ENCODE measurements around the gene NENF. TPM values are rescaled to one million over a fixed set of nuclear protein-coding genes. Genes with fewer than 3 reads are reported as not detected.

Gene NENF
- 27.0 TPM for polyA plus RNA-seq (2013, experiment 1 of 2)
- 26.9 TPM for polyA plus RNA-seq (2013, experiment 2 of 2)

DNA sequence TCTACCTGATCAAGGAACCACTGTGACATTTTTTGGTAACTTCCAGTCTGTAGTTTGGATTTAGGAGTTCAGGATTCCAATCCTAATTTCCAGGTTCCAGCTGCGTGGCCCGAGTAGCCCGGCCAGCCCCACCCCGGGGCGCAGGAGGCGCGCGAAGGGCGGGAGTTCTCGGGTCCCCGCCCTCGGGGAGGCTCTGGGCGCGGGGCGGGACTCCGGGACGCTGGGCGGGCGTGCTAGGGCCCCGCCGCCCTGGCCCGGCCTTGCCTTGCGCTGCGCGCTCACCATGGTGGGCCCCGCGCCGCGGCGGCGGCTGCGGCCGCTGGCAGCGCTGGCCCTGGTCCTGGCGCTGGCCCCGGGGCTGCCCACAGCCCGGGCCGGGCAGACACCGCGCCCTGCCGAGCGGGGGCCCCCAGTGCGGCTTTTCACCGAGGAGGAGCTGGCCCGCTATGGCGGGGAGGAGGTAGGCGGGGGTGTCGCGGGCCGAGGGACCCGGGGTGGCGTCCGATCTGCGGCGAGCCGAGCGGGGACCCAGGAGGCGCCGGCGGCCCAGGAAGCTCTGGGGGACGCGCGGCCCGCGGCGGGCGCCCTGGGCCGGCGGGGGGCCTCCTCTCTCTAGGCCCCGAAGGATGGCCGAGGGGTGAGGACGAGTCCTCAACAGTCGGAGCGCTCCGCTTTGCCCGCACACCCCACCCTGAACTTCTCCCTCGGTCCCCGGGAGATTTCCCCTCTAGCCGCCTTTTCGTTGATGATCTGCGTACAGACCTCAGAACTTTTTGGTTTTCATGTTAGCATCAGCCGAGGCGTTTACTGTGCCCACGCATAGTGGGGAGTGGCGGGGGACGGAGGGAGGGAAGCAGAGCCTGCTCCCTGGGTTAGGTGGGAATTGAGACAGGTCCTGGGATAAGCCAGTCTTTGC, at the start of gene NENF:
Gene NENF, plus strand, starts transcription at position 260 of the 916 bp plus-strand sequence. Its CDS starts 24 bp downstream, at position 284.
- Histone ChIP-seq H3K36me3 (replicated peaks in 1 of 2; ENCODE audit: control insufficient read depth in 2 of 2, insufficient read depth in 2 of 2, low read length in 2 of 2) (no peaks in the 10 kb centered on the region), H3K14ac (ENCODE audit: low read length) (no peak within 1 kb of the TSS), H2BK12ac (ENCODE audit: low read length) (no peak within 1 kb of the TSS), H3K23ac (ENCODE audit: low read depth, low read length, poor library complexity) (peak within 1 kb of the TSS; percentile 9), H4K8ac (ENCODE audit: low read depth, low read length) (no peak within 1 kb of the TSS), H3K4ac (ENCODE audit: low read length) (no peak within 1 kb of the TSS), H2BK5ac (ENCODE audit: low read length) (no peak within 1 kb of the TSS), H2BK15ac (ENCODE audit: low read length) (no peak within 1 kb of the TSS), H3K4me2 (ENCODE audit: insufficient read depth, low read length, poor library complexity, severe bottlenecking) (peak within 1 kb of the TSS; percentile 85), H3K18ac (ENCODE audit: low read length) (peak within 1 kb of the TSS; percentile 15), H3K79me1 (ENCODE audit: low read depth, low read length) (no peaks in the 10 kb centered on the region), H3K9ac (ENCODE audit: low read depth, low read length, poor library complexity) (peak within 1 kb of the TSS; percentile 63), H4K91ac (ENCODE audit: low read depth, low read length, poor library complexity) (no peak within 1 kb of the TSS), H2AK5ac (ENCODE audit: low read depth, low read length) (no peak within 1 kb of the TSS), H3K27ac (replicated peaks; ENCODE audit: low read length) (no peak within 1 kb of the TSS), H3K4me3 (ENCODE audit: low read length in 2 of 2) (peak within 1 kb of the TSS; percentile 62 to 85), H3K4me1 (ENCODE audit: control insufficient read depth in 2 of 2, insufficient read depth in 1 of 2, low read depth in 1 of 2, low read length in 2 of 2) (peaks cover 0 to 12% of the 10 kb centered on the region in 2 donors), H2BK120ac (ENCODE audit: low read depth, low read length) (no peak within 1 kb of the TSS), H3K27me3 (ENCODE audit: control insufficient read depth in 3 of 3, insufficient read depth in 3 of 3, low read depth in 1 of 3, low read length in 3 of 3) (peaks cover 0 to 21% (median 3%) of the 10 kb centered on the region in 3 experiments), H3K9me3 (replicated peaks in 1 of 2; ENCODE audit: control insufficient read depth in 2 of 2, insufficient read depth in 1 of 2, low read depth in 1 of 2, low read length in 2 of 2) (no peaks in the 10 kb centered on the region), H2AFZ (ENCODE audit: low read length) (peak within 1 kb of the TSS; percentile 96)
- DNase-seq (ENCODE audit: low spot score) = peak; percentile 64
- no CpG with 5 or more reads among the region's 86 CpGs for WGBS, 2 donors (ENCODE audit: extremely low coverage in 2 of 2, insufficient read length in 2 of 2, insufficient replicate concordance in 1 of 2)

DNA sequence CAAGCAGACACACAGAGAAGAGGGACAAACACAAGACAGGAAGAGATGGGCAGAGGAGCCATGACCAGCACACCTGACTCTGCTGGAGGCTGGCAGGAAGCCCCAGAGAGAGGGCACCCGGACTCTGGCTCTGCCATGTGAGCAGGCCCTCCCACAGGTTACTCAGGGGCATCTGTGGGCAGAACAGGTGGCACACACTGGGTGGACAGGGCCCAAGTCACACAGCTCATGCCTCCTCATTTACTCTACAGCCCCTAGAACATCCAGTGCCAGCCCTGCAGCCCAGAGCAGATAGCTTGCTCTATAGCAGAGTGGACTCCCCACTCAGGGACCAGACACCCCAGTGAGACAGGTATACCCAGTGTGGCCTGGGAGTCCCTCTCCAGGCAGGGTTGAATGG, 46.7 kb upstream of the NENF start:
- Histone ChIP-seq H2BK12ac (ENCODE audit: low read length) (no peak overlapping the region), H3K36me3 (replicated peaks in 1 of 2; ENCODE audit: control insufficient read depth in 2 of 2, insufficient read depth in 2 of 2, low read length in 2 of 2) (peaks cover 21 to 71% of the 10 kb centered on the region in 2 donors)

DNA sequence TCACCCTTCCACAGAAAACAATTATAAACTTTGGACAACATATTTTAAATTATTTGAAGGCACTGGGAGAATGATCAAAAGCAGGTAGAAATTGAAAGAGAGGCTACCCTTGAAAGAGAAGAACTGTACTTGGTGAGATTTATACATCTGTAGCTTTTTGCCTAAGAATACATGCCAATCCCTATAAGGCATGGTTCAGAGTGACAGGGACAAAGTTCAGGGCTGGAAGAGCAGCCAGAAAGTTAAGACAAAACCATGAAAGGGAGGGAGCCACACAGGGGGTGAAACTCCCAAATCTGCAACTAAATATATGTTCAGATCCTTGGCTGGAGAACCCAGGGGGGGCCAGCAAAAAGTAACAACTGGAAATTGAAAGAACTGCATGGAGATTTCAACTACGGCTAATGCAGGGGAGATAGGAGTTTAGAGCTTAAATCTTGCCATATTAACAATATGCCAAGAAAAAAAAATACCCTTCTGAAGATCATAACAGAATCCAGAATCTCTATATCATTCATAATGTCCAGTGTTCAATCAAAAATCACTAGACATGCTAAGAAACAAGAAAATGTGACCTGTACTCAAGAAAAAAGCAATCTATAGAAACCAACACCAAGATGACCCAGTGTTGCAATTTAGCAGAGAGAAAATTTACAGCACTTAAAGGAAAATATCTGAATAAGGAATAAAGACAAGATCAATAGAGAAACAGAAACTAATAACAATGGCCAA, 43.6 kb upstream of the NENF start:
- WGBS, 2 donors (ENCODE audit: extremely low coverage in 2 of 2, insufficient read length in 2 of 2, insufficient replicate concordance in 1 of 2) = no CpG with 5 or more reads among the region's 1 CpG
- Histone ChIP-seq H2BK120ac (ENCODE audit: low read depth, low read length) (no peak overlapping the region), H3K14ac (ENCODE audit: low read length) (no peak overlapping the region), H3K79me1 (ENCODE audit: low read depth, low read length) (peaks cover 3% of the 10 kb centered on the region), H4K8ac (ENCODE audit: low read depth, low read length) (no peak overlapping the region), H3K9ac (ENCODE audit: low read depth, low read length, poor library complexity) (no peak overlapping the region), H3K9me3 (replicated peaks in 1 of 2; ENCODE audit: control insufficient read depth in 2 of 2, insufficient read depth in 1 of 2, low read depth in 1 of 2, low read length in 2 of 2) (peaks cover 2 to 17% of the 10 kb centered on the region in 2 donors), H3K4me2 (ENCODE audit: insufficient read depth, low read length, poor library complexity, severe bottlenecking) (no peak overlapping the region), H3K18ac (ENCODE audit: low read length) (no peak overlapping the region), H2AFZ (ENCODE audit: low read length) (no peak overlapping the region), H2BK12ac (ENCODE audit: low read length) (no peak overlapping the region), H3K4me1 (ENCODE audit: control insufficient read depth in 2 of 2, insufficient read depth in 1 of 2, low read depth in 1 of 2, low read length in 2 of 2) (no peaks in the 10 kb centered on the region), H2BK15ac (ENCODE audit: low read length) (no peak overlapping the region), H2BK5ac (ENCODE audit: low read length) (no peak overlapping the region), H3K4ac (ENCODE audit: low read length) (no peak overlapping the region), H2AK5ac (ENCODE audit: low read depth, low read length) (no peak overlapping the region), H3K27ac (replicated peaks; ENCODE audit: low read length) (no peak overlapping the region), H3K4me3 (ENCODE audit: low read length in 2 of 2) (no peak overlapping the region), H3K23ac (ENCODE audit: low read depth, low read length, poor library complexity) (no peak overlapping the region), H4K91ac (ENCODE audit: low read depth, low read length, poor library complexity) (no peak overlapping the region), H3K27me3 (ENCODE audit: control insufficient read depth in 3 of 3, insufficient read depth in 3 of 3, low read depth in 1 of 3, low read length in 3 of 3) (no peaks in the 10 kb centered on the region), H3K36me3 (replicated peaks in 1 of 2; ENCODE audit: control insufficient read depth in 2 of 2, insufficient read depth in 2 of 2, low read length in 2 of 2) (peaks cover 13 to 43% of the 10 kb centered on the region in 2 donors)
- no peak for DNase-seq (ENCODE audit: low spot score)

More for the DNA sequence above, 46.7 kb upstream of the NENF start:
- no peak overlapping the region for H4K8ac ChIP-seq (ENCODE audit: low read depth, low read length)
- no peak overlapping the region for H2BK5ac ChIP-seq (ENCODE audit: low read length)
- H3K18ac ChIP-seq (ENCODE audit: low read length) = no peak overlapping the region
- no peak overlapping the region for H2BK15ac ChIP-seq (ENCODE audit: low read length)
- no peak overlapping the region for H2BK120ac ChIP-seq (ENCODE audit: low read depth, low read length)
- no peak overlapping the region for H2AFZ ChIP-seq (ENCODE audit: low read length)
- H3K23ac ChIP-seq (ENCODE audit: low read depth, low read length, poor library complexity) = no peak overlapping the region
- H3K27ac ChIP-seq (replicated peaks; ENCODE audit: low read length) = no peak overlapping the region
- H2AK5ac ChIP-seq (ENCODE audit: low read depth, low read length) = no peak overlapping the region
- H3K9ac ChIP-seq (ENCODE audit: low read depth, low read length, poor library complexity) = no peak overlapping the region
- no peak for DNase-seq (ENCODE audit: low spot score)
- no peak overlapping the region for H3K14ac ChIP-seq (ENCODE audit: low read length)
- H3K4me2 ChIP-seq (ENCODE audit: insufficient read depth, low read length, poor library complexity, severe bottlenecking) = no peak overlapping the region
- H3K4me1 ChIP-seq (ENCODE audit: control insufficient read depth in 2 of 2, insufficient read depth in 1 of 2, low read depth in 1 of 2, low read length in 2 of 2) = peaks cover 0 to 2% of the 10 kb centered on the region in 2 donors
- H4K91ac ChIP-seq (ENCODE audit: low read depth, low read length, poor library complexity) = no peak overlapping the region
- H3K27me3 ChIP-seq (ENCODE audit: control insufficient read depth in 3 of 3, insufficient read depth in 3 of 3, low read depth in 1 of 3, low read length in 3 of 3) = no peaks in the 10 kb centered on the region
- H3K4ac ChIP-seq (ENCODE audit: low read length) = no peak overlapping the region
- H3K4me3 ChIP-seq (ENCODE audit: low read length in 2 of 2) = no peak overlapping the region
- no CpG with 5 or more reads among the region's 1 CpG for WGBS, 2 donors (ENCODE audit: extremely low coverage in 2 of 2, insufficient read length in 2 of 2, insufficient replicate concordance in 1 of 2)
- H3K79me1 ChIP-seq (ENCODE audit: low read depth, low read length) = peaks cover 3% of the 10 kb centered on the region
- H3K9me3 ChIP-seq (replicated peaks in 1 of 2; ENCODE audit: control insufficient read depth in 2 of 2, insufficient read depth in 1 of 2, low read depth in 1 of 2, low read length in 2 of 2) = peaks cover 2 to 15% of the 10 kb centered on the region in 2 donors

Measured in neuronal stem cell (in vitro differentiated cells).